ENCODE measurements around the gene SPAG8.

DNA sequence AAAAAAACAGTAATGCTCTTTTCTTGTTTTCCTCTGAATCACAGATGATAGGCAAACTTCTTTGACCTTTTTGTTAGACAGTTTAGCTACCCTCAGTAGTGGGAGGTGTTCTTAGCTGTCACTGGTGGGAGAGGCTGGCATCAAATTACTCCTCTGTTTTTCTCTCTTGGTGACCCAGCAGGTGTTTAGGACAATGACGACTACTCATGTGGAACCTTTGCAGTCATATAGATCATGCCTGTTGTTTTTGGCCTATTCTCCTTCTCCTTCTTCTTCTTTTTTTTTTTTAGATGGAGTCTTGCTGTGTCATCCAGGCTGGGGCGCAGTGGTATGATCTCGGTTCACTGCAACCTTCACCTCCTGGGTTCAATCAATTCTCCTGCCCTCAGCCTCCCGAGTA, 36.0 kb downstream of the SPAG8 start:
- TF ChIP-seq, protein P1, sequence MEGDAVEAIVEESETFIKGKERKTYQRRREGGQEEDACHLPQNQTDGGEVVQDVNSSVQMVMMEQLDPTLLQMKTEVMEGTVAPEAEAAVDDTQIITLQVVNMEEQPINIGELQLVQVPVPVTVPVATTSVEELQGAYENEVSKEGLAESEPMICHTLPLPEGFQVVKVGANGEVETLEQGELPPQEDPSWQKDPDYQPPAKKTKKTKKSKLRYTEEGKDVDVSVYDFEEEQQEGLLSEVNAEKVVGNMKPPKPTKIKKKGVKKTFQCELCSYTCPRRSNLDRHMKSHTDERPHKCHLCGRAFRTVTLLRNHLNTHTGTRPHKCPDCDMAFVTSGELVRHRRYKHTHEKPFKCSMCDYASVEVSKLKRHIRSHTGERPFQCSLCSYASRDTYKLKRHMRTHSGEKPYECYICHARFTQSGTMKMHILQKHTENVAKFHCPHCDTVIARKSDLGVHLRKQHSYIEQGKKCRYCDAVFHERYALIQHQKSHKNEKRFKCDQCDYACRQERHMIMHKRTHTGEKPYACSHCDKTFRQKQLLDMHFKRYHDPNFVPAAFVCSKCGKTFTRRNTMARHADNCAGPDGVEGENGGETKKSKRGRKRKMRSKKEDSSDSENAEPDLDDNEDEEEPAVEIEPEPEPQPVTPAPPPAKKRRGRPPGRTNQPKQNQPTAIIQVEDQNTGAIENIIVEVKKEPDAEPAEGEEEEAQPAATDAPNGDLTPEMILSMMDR (conservative IDR thresholded peaks at IDR 0.05; ENCODE audit: low read length), result no peak
- no peak for TF ChIP-seq EZH2phosphoT487 (IDR thresholded peaks at IDR 0.05; ENCODE audit: borderline replicate concordance)

All from Loucy (cell line).